ENCODE results near the gene CTBP2.
A peak's percentile ranks its signal among the peaks of the same experiment; 100 is the strongest.
"Not testable (repeated sequence)": the region's sequence is repeated elsewhere in the genome, so short reads cannot be mapped to it uniquely, and the experiment has no call there.

Gene CTBP2

DNA sequence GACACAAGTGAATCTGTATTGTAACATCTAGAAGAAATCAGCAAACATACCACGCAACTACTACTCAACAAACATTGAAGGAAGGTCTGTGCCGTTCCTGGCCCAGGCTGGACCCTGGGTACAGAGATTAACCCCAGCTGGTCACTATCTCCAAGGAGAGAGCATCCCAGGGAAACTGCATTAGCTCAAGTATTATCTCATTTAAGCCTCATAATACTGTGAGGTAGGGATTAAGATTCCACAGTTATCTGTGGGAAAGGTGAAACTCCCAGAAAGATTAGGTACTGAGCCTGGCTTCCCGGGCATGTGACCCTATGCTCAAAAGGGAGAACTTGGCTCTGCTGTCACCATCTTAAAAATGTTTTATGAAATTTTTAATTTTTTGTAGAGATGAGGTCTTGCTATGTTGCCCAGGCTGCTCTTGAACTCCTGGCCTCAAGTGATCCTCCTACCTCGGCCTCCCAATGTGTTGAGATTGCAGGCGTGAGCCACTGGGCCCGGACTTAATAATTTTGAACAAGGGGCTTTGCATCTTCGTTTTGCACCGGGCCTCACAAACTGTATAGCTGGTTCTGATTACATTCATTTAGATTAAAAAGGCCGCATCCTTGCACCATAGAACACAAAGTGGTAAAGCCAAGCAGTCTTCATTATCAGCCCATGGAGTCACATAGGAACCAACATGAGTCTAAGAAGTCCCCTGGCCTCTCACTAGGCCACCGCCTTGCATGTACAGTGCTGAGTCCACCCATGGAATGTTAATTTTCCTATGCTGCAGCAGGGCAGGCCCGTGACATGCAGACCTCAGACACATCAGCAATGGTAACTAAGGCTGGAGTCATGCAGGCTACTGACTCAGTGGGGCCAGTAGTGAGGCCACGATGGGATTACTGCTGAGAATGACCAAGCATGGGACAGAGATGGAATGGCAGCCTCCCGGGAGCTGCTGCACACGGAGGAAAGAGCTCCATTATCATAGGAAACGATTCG is 5.5 kb upstream of the CTBP2 start:
- Histone ChIP-seq H3K4me3 (ENCODE audit: low read depth, low read length) (no peak overlapping the region), H3K27me3 (no peaks in the 10 kb centered on the region), H3K9me3 (no peaks in the 10 kb centered on the region), H3K4me1 (no peaks in the 10 kb centered on the region), H3K36me3 (no peaks in the 10 kb centered on the region)
- TF ChIP-seq, protein P1, sequence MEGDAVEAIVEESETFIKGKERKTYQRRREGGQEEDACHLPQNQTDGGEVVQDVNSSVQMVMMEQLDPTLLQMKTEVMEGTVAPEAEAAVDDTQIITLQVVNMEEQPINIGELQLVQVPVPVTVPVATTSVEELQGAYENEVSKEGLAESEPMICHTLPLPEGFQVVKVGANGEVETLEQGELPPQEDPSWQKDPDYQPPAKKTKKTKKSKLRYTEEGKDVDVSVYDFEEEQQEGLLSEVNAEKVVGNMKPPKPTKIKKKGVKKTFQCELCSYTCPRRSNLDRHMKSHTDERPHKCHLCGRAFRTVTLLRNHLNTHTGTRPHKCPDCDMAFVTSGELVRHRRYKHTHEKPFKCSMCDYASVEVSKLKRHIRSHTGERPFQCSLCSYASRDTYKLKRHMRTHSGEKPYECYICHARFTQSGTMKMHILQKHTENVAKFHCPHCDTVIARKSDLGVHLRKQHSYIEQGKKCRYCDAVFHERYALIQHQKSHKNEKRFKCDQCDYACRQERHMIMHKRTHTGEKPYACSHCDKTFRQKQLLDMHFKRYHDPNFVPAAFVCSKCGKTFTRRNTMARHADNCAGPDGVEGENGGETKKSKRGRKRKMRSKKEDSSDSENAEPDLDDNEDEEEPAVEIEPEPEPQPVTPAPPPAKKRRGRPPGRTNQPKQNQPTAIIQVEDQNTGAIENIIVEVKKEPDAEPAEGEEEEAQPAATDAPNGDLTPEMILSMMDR (IDR thresholded peaks at IDR 0.05; ENCODE audit: low read depth, low read length) = no peak
- no peak for DNase-seq

DNA sequence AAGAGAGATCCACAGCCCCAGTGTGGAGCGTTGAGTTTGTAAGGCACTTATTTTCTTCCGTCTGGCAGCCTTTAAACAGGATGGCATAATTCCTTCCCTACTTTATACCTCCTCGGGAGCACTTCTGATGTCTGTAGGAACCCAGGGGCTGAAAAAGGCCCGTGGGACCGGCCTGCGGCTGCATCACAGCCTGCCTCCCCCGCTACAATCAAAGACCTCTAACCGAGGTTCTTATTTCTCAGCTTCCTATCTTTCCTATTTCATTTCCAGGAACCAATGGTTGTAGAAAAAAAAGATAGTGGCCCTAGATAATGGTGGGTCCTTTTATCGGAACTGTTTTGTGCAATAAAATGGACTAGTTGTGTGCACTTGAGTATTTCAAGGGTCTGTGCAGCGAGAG is 4.1 kb upstream of the CTBP2 start:
- Histone ChIP-seq H3K36me3 (no peaks in the 10 kb centered on the region), H3K27me3 (no peaks in the 10 kb centered on the region), H3K4me3 (ENCODE audit: low read depth, low read length) (no peak overlapping the region), H3K4me1 (no peaks in the 10 kb centered on the region), H3K9me3 (no peaks in the 10 kb centered on the region)
- TF ChIP-seq, protein P1 (IDR thresholded peaks at IDR 0.05; ENCODE audit: low read depth, low read length) = no peak
- DNase-seq = no peak

DNA sequence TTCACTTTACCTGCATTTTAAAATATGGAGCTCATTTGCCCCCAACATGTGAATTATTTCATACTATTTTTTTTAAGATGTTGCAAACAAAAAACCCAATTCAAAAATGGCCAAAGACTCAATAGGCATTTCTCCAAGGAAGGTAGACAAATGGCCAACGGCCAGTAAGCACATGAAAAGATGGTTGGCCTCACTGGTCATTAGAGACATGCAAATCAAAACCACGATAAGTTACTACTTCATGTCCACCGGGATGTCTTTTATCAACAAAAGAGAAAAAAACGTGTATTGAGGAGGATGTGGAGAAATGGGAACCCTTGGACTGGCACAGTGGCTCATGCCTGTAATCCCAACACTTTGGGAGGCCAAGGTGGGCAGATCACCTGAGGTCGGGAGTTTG is 3.4 kb upstream of the CTBP2 start:
- Histone ChIP-seq H3K36me3 (peaks cover 1% of the 10 kb centered on the region; the same call in 1 of the 2 replicates), H3K4me1 (no peaks in the 10 kb centered on the region), H3K4me3 (ENCODE audit: low read depth, low read length) (no peak overlapping the region), H3K27me3 (no peaks in the 10 kb centered on the region), H3K9me3 (no peaks in the 10 kb centered on the region)
- TF ChIP-seq, protein P1 (IDR thresholded peaks at IDR 0.05; ENCODE audit: low read depth, low read length) = no peak
- DNase-seq = no peak

DNA sequence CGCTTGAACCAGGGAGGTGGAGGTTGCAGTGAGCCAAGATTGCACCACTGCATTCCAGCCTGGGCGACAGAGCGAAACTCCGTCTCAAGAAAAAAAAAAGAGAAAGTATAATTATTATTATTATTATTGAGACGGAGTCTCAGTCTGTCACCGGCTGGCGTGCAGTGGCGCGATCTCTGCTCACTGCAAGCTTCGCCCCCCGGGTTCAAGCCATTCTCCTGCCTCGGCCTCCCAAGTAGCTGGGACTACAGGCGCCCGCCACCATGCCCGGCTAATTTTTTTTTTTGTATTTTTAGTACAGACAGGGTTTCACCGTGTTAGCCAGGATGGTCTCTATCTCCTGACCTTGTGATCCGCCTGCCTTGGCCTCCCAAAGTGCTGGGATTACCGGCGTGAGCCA is 2.9 kb upstream of the CTBP2 start:
- not testable (repeated sequence) for H3K36me3 ChIP-seq; H3K27me3 ChIP-seq; H3K4me1 ChIP-seq; H3K9me3 ChIP-seq; DNase-seq; H3K4me3 ChIP-seq (ENCODE audit: low read depth, low read length)

DNA sequence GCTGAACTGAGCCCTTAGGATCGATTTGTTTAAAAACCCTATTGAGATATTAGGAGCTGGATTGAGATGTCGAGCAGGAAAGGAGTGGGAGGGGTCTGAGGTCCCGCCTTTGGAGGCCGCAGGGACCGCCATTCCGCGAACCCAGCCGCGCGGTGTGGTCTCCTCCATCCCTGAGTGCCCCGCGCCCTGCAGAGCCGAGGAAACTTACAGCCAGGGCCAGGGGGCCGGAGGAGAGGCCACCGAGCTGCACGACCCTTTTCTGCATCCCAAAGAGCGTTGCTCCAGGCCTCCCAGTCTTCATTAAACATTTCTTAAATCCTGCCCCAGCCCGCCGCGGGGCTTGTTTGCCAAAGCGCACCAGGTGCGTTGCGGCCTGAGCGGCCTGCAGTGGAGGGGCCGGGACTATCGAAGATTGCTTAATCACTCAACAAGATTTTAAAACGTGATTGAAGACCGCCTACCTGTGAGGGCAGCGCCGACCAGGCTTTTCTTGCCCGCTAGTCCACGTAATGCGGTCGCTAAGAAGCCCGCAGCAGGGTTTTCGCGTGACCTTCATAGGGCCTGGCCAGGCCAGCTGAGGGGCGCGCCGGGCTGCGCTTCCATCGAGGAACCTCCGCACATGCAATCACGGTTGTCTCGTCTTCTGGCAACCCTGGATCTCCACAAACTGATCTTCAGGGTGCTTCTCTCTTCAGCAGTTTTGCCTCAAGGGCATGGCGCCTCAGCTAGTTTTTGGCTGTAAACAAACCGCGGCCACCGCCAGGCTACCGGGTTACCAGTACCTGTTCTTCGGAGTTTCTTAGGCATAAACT is 2.0 kb upstream of the CTBP2 start:
- Histone ChIP-seq H3K27me3 (no peaks in the 10 kb centered on the region), H3K4me3 (ENCODE audit: low read depth, low read length) (peak overlapping the region; percentile 63), H3K36me3 (peaks cover 4% of the 10 kb centered on the region; the same call in 1 of the 2 replicates), H3K4me1 (no peaks in the 10 kb centered on the region), H3K9me3 (no peaks in the 10 kb centered on the region)
- DNase-seq = no peak
- TF ChIP-seq, protein P1 (IDR thresholded peaks at IDR 0.05; ENCODE audit: low read depth, low read length) = no peak

DNA sequence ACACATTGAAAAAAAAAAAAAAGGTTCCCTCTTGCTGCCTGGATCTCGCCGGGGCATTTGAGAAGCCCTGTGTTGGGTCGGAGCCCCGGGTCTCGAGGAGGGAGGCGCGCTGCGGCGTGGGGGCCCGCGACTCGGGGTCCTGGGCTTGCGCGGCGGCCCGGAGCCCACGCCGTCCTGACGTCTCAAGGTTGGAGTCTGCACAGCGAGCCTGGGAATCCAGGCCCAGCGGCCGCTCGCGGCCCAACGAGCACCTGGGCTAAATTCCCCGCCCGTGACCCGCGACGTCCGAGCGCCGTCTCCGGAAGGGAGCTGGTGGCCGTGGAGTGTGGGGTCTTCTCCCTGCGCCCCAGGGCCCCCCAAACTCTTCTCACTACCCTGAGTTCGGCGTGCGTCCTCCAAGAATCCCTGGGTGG is 1.4 kb upstream of the CTBP2 start:
- Histone ChIP-seq H3K36me3 (peaks cover 4% of the 10 kb centered on the region; the same call in 1 of the 2 replicates), H3K9me3 (no peaks in the 10 kb centered on the region), H3K4me3 (ENCODE audit: low read depth, low read length) (peak overlapping the region; percentile 63), H3K27me3 (no peaks in the 10 kb centered on the region), H3K4me1 (no peaks in the 10 kb centered on the region; the same call in 1 of the 2 replicates)
- DNase-seq = no peak
- TF ChIP-seq, protein P1 (IDR thresholded peaks at IDR 0.05; ENCODE audit: low read depth, low read length) = no peak
